SK-N-SH (cell line): Measurements from ENCODE around the gene D2HGDH.

ENCODE experiments used
- CTCF ChIP-seq: fragments of 200-600 bp; sonication (generic); IDR thresholded peaks from 2 replicates; pipeline ENCODE4 v1.6.1; 2017; ENCODE audit warnings: antibody characterized with exemption, mild to moderate bottlenecking, moderate library complexity
- EP300 ChIP-seq, 2 experiments: IDR thresholded peaks; 2 replicates each; pipeline versions ENCODE4 v1.4.0 to v1.6.1; 2012; ENCODE audit warnings: borderline replicate concordance in 1 of 2, low read depth in 1 of 2, low read length in 1 of 2
- GABPA ChIP-seq: IDR thresholded peaks from 2 replicates; pipeline ENCODE4 v1.4.0; 2012; ENCODE audit warnings: low read depth, mild to moderate bottlenecking
- JUND ChIP-seq: IDR thresholded peaks from 2 replicates; pipeline ENCODE4 v1.4.0; 2012
- MAX ChIP-seq: IDR thresholded peaks from 2 replicates; pipeline ENCODE4 v1.4.0; 2012; ENCODE audit warnings: low read depth
- NFIC ChIP-seq: IDR thresholded peaks from 2 replicates; pipeline ENCODE4 v1.4.0; 2012; ENCODE audit warnings: borderline replicate concordance
- RAD21 ChIP-seq: IDR thresholded peaks from 2 replicates; pipeline ENCODE4 v1.6.1; 2012; ENCODE audit warnings: mild to moderate bottlenecking, low read length
- REST ChIP-seq: IDR thresholded peaks from 2 replicates; pipeline ENCODE4 v1.6.1; 2012; ENCODE audit warnings: mild to moderate bottlenecking, low read depth, low read length, moderate library complexity
- TAF1 ChIP-seq: IDR thresholded peaks from 2 replicates; pipeline ENCODE4 v1.6.1; 2012; ENCODE audit warnings: low read depth, mild to moderate bottlenecking, low read length, moderate library complexity, borderline replicate concordance
- TCF12 ChIP-seq: IDR thresholded peaks from 2 replicates; pipeline ENCODE4 v1.4.0; 2012
- TEAD4 ChIP-seq: IDR thresholded peaks from 2 replicates; pipeline ENCODE4 v1.4.0; 2012; ENCODE audit warnings: mild to moderate bottlenecking, borderline replicate concordance; ENCODE audit not compliant: insufficient read depth

GRCh38 chr2:241719093-241719492 lies 15.3 kb upstream of the D2HGDH start:
- TF ChIP-seq TAF1 (no peak), CTCF (no peak), EP300 (IDR thresholded peaks at IDR 0.05; ENCODE audit: borderline replicate concordance in 1 of 2, low read depth in 1 of 2, low read length in 1 of 2) (no peak), TEAD4 (no peak), GABPA (no peak), TCF12 (no peak), REST (no peak), NFIC (no peak), RAD21 (no peak), MAX (no peak), JUND (no peak)
